Measurements from ENCODE around the gene PFKP.

DNA sequence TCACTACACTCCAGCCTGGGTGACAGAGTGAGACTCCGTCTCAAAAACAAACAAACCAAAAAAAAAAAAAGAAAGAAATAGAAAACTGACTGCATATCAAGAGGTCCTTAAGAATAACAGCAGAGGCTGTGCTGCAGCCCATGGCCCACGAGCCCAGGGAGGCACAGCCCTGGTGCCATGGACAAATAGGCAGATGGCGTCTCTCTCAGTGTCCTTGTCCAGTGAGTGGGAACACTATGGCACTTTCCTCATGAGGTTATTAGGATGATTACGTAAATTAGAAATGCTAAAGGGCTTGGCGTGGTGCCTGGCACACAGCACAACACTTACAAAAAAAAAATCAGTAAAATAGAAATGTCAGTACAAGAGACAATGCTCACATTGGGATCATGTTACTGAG is 33.4 kb upstream of the PFKP start:
- TF ChIP-seq CTCF (IDR thresholded peaks at IDR 0.05; ENCODE audit: low read depth, low read length) (no peak), EZH2phosphoT487 (IDR thresholded peaks at IDR 0.05; ENCODE audit: low read depth) (no peak)

Data from OCI-LY3 (cell line).